PFSK-1 (cell line): Measurements from ENCODE around the gene SGMS2.

Experiments used
- FOXP2 ChIP-seq: optimal IDR thresholded peaks from 2 replicates; pipeline ENCODE3; 2011; ENCODE audit warnings: borderline replicate concordance, control low read depth, inconsistent platforms; ENCODE audit not compliant: insufficient read depth; ENCODE audit errors: extremely low read length, extremely low read depth
- POLR2AphosphoS5 ChIP-seq: IDR thresholded peaks from 2 replicates; pipeline ENCODE4 v1.6.1; 2012; ENCODE audit warnings: low read depth, mild to moderate bottlenecking, control low read depth, low read length, moderate library complexity
- REST ChIP-seq, 2 experiments: IDR thresholded peaks; 2 replicates each; pipeline versions ENCODE4 v1.6.1 to v1.8.0; 2011 to 2012; ENCODE audit warnings: low read depth in 2 of 2, low read length in 2 of 2, control low read depth in 1 of 2, inconsistent platforms in 1 of 2, mild to moderate bottlenecking in 1 of 2, moderate library complexity in 1 of 2; ENCODE audit not compliant: insufficient read depth in 1 of 2
- SIN3A ChIP-seq: IDR thresholded peaks from 2 replicates; pipeline ENCODE4 v1.6.1; 2012; ENCODE audit warnings: mild to moderate bottlenecking, low read length, moderate library complexity, borderline replicate concordance; ENCODE audit not compliant: insufficient read depth
- TAF1 ChIP-seq: IDR thresholded peaks from 2 replicates; pipeline ENCODE4 v1.6.1; 2012; ENCODE audit warnings: low read length, control low read depth, borderline replicate concordance; ENCODE audit not compliant: insufficient read depth

The SGMS2 gene

GRCh38 chr4:107893171-107894137 is 68.7 kb downstream of the SGMS2 start:
- TF ChIP-seq SIN3A (no peak), REST (IDR thresholded peaks at IDR 0.05; ENCODE audit: insufficient read depth in 1 of 2, low read depth in 2 of 2, low read length in 2 of 2) (no peak), POLR2AphosphoS5 (no peak), TAF1 (no peak), FOXP2 (no peak)

GRCh38 chr4:107894138-107894603 is 69.4 kb downstream of the SGMS2 start:
- TF ChIP-seq SIN3A (no peak), REST (IDR thresholded peaks at IDR 0.05; ENCODE audit: insufficient read depth in 1 of 2, low read depth in 2 of 2, low read length in 2 of 2) (no peak), FOXP2 (no peak), TAF1 (no peak), POLR2AphosphoS5 (no peak)

GRCh38 chr4:107896158-107896645 is 71.5 kb downstream of the SGMS2 start:
- no peak for TF ChIP-seq POLR2AphosphoS5
- no peak for TF ChIP-seq SIN3A
- TF ChIP-seq FOXP2: no peak
- no peak for TF ChIP-seq TAF1
- no peak for TF ChIP-seq REST (IDR thresholded peaks at IDR 0.05; ENCODE audit: insufficient read depth in 1 of 2, low read depth in 2 of 2, low read length in 2 of 2)

- TF ChIP-seq TAF1 (no peak), SIN3A (no peak), FOXP2 (no peak), REST (IDR thresholded peaks at IDR 0.05; ENCODE audit: insufficient read depth in 1 of 2, low read depth in 2 of 2, low read length in 2 of 2) (no peak)
Measured at GRCh38 chr4:107896646-107897045, 71.9 kb downstream of the SGMS2 start.
